Immature natural killer cell (primary cell): Measurements from ENCODE around the gene EXOC1L. TPM values are rescaled to one million over a fixed set of nuclear protein-coding genes. Genes with fewer than 3 reads are reported as not detected.
A peak's percentile ranks its signal among the peaks of the same experiment; 100 is the strongest.

Experiments
- DNase-seq, 3 donors: peaks; one replicate each; pipeline ENCODE4 v3.0.0; 2022; ENCODE audit warnings: mixed read lengths in 1 of 3
- H3K27ac Mint-ChIP-seq, 6 donors: one replicate each; pipeline ENCODE4 v1.8.0; 2020; ENCODE audit warnings: mixed read lengths in 6 of 6, mild to moderate bottlenecking in 5 of 6, inconsistent platforms in 4 of 6, moderate library complexity in 3 of 6
- H3K27me3 Mint-ChIP-seq, 3 donors: one replicate each; pipeline ENCODE4 v1.8.0; 2020 to 2021; ENCODE audit warnings: low read depth in 3 of 3, mild to moderate bottlenecking in 3 of 3, mixed read lengths in 3 of 3, moderate library complexity in 3 of 3, inconsistent platforms in 1 of 3
- H3K36me3 Mint-ChIP-seq, 3 donors: one replicate each; pipeline ENCODE4 v1.8.0; 2020; ENCODE audit warnings: mixed read lengths in 3 of 3, inconsistent platforms in 2 of 3, mild to moderate bottlenecking in 2 of 3
- H3K4me1 Mint-ChIP-seq, 2 donors: one replicate each; pipeline ENCODE4 v1.8.0; 2020; ENCODE audit warnings: inconsistent platforms in 2 of 2, mild to moderate bottlenecking in 2 of 2, mixed read lengths in 2 of 2, moderate library complexity in 1 of 2
- H3K4me3 Mint-ChIP-seq, 5 donors: one replicate each; pipeline ENCODE4 v1.8.0; 2020; ENCODE audit warnings: mild to moderate bottlenecking in 5 of 5, mixed read lengths in 5 of 5, inconsistent platforms in 3 of 5, moderate library complexity in 3 of 5
- H3K9me3 Mint-ChIP-seq, 6 donors: one replicate each; pipeline ENCODE4 v1.8.0; 2020; ENCODE audit warnings: mild to moderate bottlenecking in 6 of 6, mixed read lengths in 6 of 6, inconsistent platforms in 4 of 6, moderate library complexity in 3 of 6
- polyA plus RNA-seq, 3 donors: library from polyadenylated mRNA; unstranded; fragments of 300-500 nt; fragmentation: Illumina TruSeq; gene quantifications; one replicate each; pipeline ENCODE4 v1.2.3, GENCODE V29; 2021

The EXOC1L gene, protein sequence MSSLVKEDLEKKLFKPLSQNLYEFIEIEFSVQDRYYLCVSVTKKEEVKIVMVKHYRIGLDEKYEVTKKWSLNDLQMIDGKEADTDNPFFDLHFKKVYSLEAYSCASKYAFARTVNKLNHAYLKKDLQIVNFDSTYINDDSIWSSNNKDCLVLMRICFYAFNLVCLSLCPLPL
- polyA plus RNA-seq, result under 1 TPM in 2 of 3 donors, not detected in 1; 0.59 to 0.62 TPM

DNA sequence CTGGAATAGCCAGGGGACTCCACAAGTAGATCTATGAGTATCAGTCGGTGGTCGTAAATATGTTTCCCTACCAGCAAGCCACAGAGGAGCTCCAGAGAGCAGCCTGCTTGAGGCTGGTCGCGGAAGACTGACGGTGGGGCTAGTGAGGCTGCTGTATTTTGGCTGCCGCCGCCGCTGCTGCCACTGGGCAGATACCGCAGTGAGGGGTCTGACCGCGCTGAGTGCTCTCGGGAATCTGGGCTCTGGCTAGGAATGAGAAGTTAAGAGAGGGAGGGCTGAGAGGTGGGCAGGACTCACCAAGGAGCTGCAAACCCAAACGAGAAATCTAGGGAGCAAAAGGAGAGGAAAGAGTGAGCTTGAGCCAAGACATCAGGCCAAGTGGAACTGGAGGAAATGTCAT is at the start of gene EXOC1L:
TSS of gene EXOC1L (plus strand) at position 157 of the 400 bp plus-strand sequence. CDS start at position 394, 237 bp downstream.
- H3K36me3 Mint-ChIP-seq, result no peaks in the 10 kb centered on the region
- no peaks in the 10 kb centered on the region for H3K9me3 Mint-ChIP-seq
- peak within 1 kb of the TSS in 1 of 6 donors; percentile 10 for H3K27ac Mint-ChIP-seq
- H3K4me3 Mint-ChIP-seq, result peak within 1 kb of the TSS in 4 of 5 donors; percentile 42 to 51 (median 46)
- peak in 2 of 3 donors; percentile 2 for DNase-seq
- H3K27me3 Mint-ChIP-seq, result peaks cover 10 to 12% (median 11%) of the 10 kb centered on the region in 3 donors
- H3K4me1 Mint-ChIP-seq, result peaks cover 2 to 6% of the 10 kb centered on the region in 2 donors

- Mint-ChIP-seq H3K4me1 (no peaks in the 10 kb centered on the region), H3K27me3 (peaks cover 0 to 4% (median 2%) of the 10 kb centered on the region in 3 donors), H3K36me3 (no peaks in the 10 kb centered on the region), H3K27ac (no peak overlapping the region), H3K4me3 (no peak overlapping the region), H3K9me3 (peaks cover 0 to 3% (median 0%) of the 10 kb centered on the region in 6 donors)
- no peak for DNase-seq
Measured at GRCh38 chr4:55770662-55771061, 48.9 kb upstream of the EXOC1L start.

- H3K9me3 Mint-ChIP-seq, result peaks cover 0 to 11% (median under 1%) of the 10 kb centered on the region in 6 donors
- H3K4me3 Mint-ChIP-seq, result no peak overlapping the region
Measured at GRCh38 chr4:55781341-55781740, 38.2 kb upstream of the EXOC1L start.

DNA sequence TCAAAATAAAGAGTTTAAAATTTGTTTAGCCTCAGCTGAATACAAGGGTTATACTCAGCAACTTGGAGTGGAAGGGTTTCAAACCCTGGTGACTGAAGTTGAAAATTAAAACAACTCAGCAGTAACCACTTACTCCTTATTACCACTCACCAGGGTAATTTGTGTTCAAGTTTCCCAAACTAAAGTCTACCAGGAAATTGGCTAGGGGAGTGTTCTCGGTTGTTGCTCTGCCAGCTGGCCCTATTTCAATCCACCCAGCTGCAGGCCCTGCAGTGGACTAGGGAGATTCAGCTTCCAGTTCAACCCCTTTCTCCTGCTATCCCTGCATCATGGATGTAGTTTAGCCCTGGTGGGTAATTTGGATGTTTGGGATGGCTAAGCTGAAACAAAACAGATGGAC is 37.8 kb upstream of the EXOC1L start:
- H3K27ac Mint-ChIP-seq, result no peak overlapping the region
- no peak for DNase-seq
- peaks cover 1 to 10% (median 8%) of the 10 kb centered on the region in 3 donors for H3K27me3 Mint-ChIP-seq
- no peak overlapping the region for H3K4me3 Mint-ChIP-seq
- H3K9me3 Mint-ChIP-seq, result peaks cover 0 to 11% (median 0%) of the 10 kb centered on the region in 6 donors
- H3K4me1 Mint-ChIP-seq, result no peaks in the 10 kb centered on the region
- H3K36me3 Mint-ChIP-seq, result no peaks in the 10 kb centered on the region

More at GRCh38 chr4:55781341-55781740, 38.2 kb upstream of the EXOC1L start:
- no peak overlapping the region for H3K27ac Mint-ChIP-seq
- no peaks in the 10 kb centered on the region for H3K36me3 Mint-ChIP-seq
- H3K27me3 Mint-ChIP-seq, result peaks cover 1 to 10% (median 8%) of the 10 kb centered on the region in 3 donors
- H3K4me1 Mint-ChIP-seq, result no peaks in the 10 kb centered on the region
- DNase-seq, result no peak

- Mint-ChIP-seq H3K4me3 (no peak overlapping the region), H3K36me3 (no peaks in the 10 kb centered on the region), H3K27me3 (peaks cover 0 to 3% (median 2%) of the 10 kb centered on the region in 3 donors), H3K9me3 (peaks cover 0 to 6% (median 0%) of the 10 kb centered on the region in 6 donors), H3K27ac (no peak overlapping the region), H3K4me1 (no peaks in the 10 kb centered on the region)
- DNase-seq, result no peak
Measured at GRCh38 chr4:55783584-55783983, 36.0 kb upstream of the EXOC1L start.

DNA sequence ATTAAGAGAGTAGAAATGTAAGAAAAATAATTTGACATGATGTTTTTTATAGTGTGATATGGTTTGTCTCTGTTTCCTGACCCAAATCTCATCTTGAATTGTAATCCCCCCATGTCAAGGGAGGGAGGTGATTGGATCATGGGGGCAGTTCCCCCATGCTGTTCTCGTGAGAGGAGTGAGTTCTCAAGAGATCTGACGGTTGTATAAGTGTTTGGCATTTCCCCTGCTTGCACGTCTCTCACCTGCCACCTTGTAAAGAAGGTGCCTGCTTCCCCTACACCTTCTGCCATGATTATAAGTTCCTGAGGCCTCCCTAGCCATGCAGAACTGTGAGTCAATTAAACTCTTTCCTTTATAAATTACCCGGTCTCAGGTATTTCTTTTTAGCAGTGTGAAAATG is 34.8 kb upstream of the EXOC1L start:
- no peaks in the 10 kb centered on the region for H3K36me3 Mint-ChIP-seq
- no peak for DNase-seq
- no peaks in the 10 kb centered on the region for H3K4me1 Mint-ChIP-seq
- H3K27me3 Mint-ChIP-seq, result peaks cover 0 to 3% (median 2%) of the 10 kb centered on the region in 3 donors
- no peak overlapping the region for H3K27ac Mint-ChIP-seq
- no peak overlapping the region for H3K4me3 Mint-ChIP-seq
- H3K9me3 Mint-ChIP-seq, result peaks cover 0 to 3% (median 0%) of the 10 kb centered on the region in 6 donors

DNA sequence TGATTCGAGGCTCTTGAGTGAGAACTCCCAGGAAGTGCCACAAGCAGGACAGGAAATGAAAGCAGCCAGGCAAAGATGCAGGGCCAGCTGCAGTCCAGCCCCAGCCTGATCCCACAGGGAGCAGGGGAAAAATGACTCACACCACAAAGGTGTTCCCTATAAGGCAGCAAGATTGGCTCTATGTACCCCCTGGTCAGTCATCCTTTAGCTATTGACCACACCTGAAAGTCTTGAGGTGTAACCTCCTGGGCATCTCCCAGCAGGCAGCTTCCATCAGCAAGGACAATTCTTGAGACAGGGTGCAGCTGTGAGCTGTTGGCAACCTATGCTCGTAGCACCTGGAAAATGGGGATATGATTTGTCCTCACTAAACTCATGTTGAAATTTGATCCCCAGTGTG is 27.9 kb upstream of the EXOC1L start:
- Mint-ChIP-seq H3K36me3 (peaks cover 0 to 4% (median 0%) of the 10 kb centered on the region in 3 donors), H3K4me1 (no peaks in the 10 kb centered on the region), H3K4me3 (no peak overlapping the region), H3K27me3 (peaks cover 1 to 27% (median 4%) of the 10 kb centered on the region in 3 donors), H3K9me3 (no peaks in the 10 kb centered on the region), H3K27ac (no peak overlapping the region)
- no peak for DNase-seq

- Mint-ChIP-seq H3K36me3 (peaks cover 0 to 4% (median 0%) of the 10 kb centered on the region in 3 donors), H3K4me3 (no peak overlapping the region), H3K9me3 (no peaks in the 10 kb centered on the region), H3K4me1 (no peaks in the 10 kb centered on the region), H3K27me3 (peaks cover 3 to 29% (median 4%) of the 10 kb centered on the region in 3 donors), H3K27ac (no peak overlapping the region)
- no peak for DNase-seq
Measured at GRCh38 chr4:55793479-55793878, 26.1 kb upstream of the EXOC1L start.

DNA sequence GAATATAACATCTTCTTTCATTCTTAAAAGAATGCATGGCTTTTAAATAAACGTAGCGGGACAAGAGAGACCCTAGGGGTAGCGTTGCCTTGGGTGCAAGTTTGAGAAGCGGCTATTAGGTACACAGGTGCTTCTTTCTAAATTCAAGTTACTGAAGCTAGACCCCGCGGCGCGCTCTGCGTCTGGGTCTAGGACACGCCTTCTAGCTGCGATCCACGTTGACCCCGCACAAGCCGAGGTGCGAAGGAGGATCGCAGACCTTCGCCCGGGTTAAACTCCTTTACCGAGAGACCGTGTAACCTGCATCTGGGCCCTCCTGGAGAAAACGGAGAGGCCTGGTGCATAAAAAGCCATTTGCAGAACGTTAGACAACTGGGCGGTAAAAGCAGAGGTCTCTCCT is 25.5 kb upstream of the EXOC1L start:
- peaks cover 4 to 32% (median 6%) of the 10 kb centered on the region in 3 donors for H3K27me3 Mint-ChIP-seq
- DNase-seq, result no peak
- H3K4me1 Mint-ChIP-seq, result no peaks in the 10 kb centered on the region
- peaks cover 0 to 4% (median 0%) of the 10 kb centered on the region in 3 donors for H3K36me3 Mint-ChIP-seq
- no peak overlapping the region for H3K4me3 Mint-ChIP-seq
- no peak overlapping the region for H3K27ac Mint-ChIP-seq
- no peaks in the 10 kb centered on the region for H3K9me3 Mint-ChIP-seq

- Mint-ChIP-seq H3K36me3 (peaks cover 0 to 4% (median 0%) of the 10 kb centered on the region in 3 donors), H3K4me3 (no peak overlapping the region), H3K4me1 (no peaks in the 10 kb centered on the region), H3K27me3 (peaks cover 4 to 34% (median 6%) of the 10 kb centered on the region in 3 donors), H3K27ac (no peak overlapping the region), H3K9me3 (no peaks in the 10 kb centered on the region)
- no peak for DNase-seq
Measured at GRCh38 chr4:55795341-55795740, 24.2 kb upstream of the EXOC1L start.

- Mint-ChIP-seq H3K4me1 (no peaks in the 10 kb centered on the region), H3K9me3 (no peaks in the 10 kb centered on the region), H3K27me3 (peaks cover 4 to 13% (median 5%) of the 10 kb centered on the region in 3 donors), H3K36me3 (no peaks in the 10 kb centered on the region), H3K27ac (no peak overlapping the region), H3K4me3 (no peak overlapping the region)
- no peak for DNase-seq
Measured at GRCh38 chr4:55801498-55801897, 18.1 kb upstream of the EXOC1L start.

DNA sequence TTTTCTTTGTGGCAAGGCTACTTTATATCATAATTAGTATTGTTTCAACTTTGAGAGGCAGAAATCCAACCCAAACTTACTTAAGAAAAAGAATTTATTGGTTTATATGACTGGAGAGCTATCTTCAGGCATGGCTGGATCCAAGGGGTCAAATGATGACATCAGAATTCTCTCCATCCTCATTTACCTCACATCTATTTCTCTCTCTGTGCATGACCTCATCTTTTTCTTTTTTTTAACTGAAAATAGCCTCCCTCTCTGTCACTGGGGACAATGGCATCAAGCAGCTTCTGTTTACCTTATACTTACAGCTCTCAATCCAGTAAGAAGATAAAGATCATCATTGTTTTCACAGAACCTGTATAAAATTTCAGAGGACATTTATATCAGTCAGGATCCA is 12.0 kb upstream of the EXOC1L start:
- Mint-ChIP-seq H3K27me3 (peaks cover 1 to 14% (median 6%) of the 10 kb centered on the region in 3 donors), H3K4me3 (no peak overlapping the region), H3K9me3 (peaks cover 0 to 4% (median 0%) of the 10 kb centered on the region in 6 donors), H3K36me3 (no peaks in the 10 kb centered on the region), H3K4me1 (no peaks in the 10 kb centered on the region), H3K27ac (no peak overlapping the region)
- DNase-seq, result no peak

GRCh38 chr4:55808186-55808585 is 11.4 kb upstream of the EXOC1L start:
- Mint-ChIP-seq H3K4me1 (no peaks in the 10 kb centered on the region), H3K36me3 (no peaks in the 10 kb centered on the region), H3K4me3 (no peak overlapping the region), H3K27me3 (peaks cover 1 to 14% (median 6%) of the 10 kb centered on the region in 3 donors), H3K9me3 (peaks cover 0 to 4% (median 0%) of the 10 kb centered on the region in 6 donors), H3K27ac (no peak overlapping the region)
- no peak for DNase-seq

- Mint-ChIP-seq H3K9me3 (peaks cover 0 to 4% (median 0%) of the 10 kb centered on the region in 6 donors), H3K4me3 (no peak overlapping the region), H3K36me3 (no peaks in the 10 kb centered on the region)
Measured at GRCh38 chr4:55808632-55809031, 11.0 kb upstream of the EXOC1L start.

More at GRCh38 chr4:55808632-55809031, 11.0 kb upstream of the EXOC1L start:
- Mint-ChIP-seq H3K4me1 (no peaks in the 10 kb centered on the region), H3K27ac (no peak overlapping the region), H3K27me3 (peaks cover 0 to 14% (median 2%) of the 10 kb centered on the region in 3 donors)
- DNase-seq, result no peak
